Measurements from ENCODE around the gene PML.

DNA sequence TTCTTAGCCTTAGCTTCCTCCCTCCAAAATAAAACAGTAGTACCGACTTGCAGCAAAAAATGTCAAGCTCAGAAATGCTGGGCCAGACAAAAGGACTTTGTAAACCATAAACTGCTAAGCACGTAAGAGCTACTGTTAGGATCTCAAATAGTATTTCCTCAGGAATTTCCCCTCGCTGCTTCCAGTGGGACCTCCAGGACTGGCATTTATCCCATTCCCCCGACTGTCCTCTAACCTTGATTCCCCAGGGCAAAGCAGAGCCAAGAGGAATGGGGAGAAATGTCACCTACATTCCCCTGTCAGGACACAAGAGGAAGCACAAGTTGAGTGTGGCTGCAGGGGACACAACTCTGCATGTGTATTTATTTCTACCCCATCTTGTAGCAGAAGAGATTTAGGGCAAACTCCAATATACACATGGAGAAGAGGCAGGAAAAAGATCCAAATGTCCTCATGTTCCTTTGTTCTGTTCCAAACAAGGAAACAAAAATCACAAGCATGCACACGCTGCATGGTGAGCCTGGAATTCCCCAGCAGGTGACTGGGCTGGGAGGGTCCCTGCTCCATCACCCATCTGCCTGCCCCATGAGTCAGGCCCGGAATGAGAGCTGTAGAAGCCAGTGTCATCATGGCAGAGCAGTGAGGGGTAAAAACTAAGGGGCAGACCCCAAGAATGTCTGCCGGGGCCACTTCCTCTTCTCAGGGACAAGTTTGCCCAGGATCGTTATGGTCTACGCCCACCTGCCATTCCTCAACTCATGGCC, 6.7 kb upstream of the PML start:
- TF ChIP-seq CTCF (IDR thresholded peaks at IDR 0.05): no peak
- TF ChIP-seq POLR2A (IDR thresholded peaks at IDR 0.05): no peak
- no peak for TF ChIP-seq EP300 (IDR thresholded peaks at IDR 0.05)

All from tibial nerve (tissue), 4 donors.